T-helper 17 cell (primary cell): Measurements from ENCODE around the gene HOXA9. TPM values are rescaled to one million over a fixed set of nuclear protein-coding genes. Genes with fewer than 3 reads are reported as not detected.

Experiments
- ATAC-seq: fragments of 150-1000 bp; cut with Tn5 transposase; 2 replicates; pipeline ENCODE4 v1.10.0; 2021; ENCODE audit warnings: mild to moderate bottlenecking, moderate library complexity
- DNase-seq, 3 donors: peaks; one replicate each; pipeline versions ENCODE4 v3.0.0 to v3.0.0-alpha.2; 2020 to 2021
- H3K9me3 ChIP-seq: one replicate; pipeline ENCODE4 v1.7.0; 2013; ENCODE audit warnings: low read length, mild to moderate bottlenecking; ENCODE audit not compliant: control insufficient read depth, poor library complexity, severe bottlenecking
- H3K27ac Mint-ChIP-seq: one replicate; pipeline ENCODE4 v1.8.0; 2022; ENCODE audit warnings: mild to moderate bottlenecking, moderate library complexity, mixed read lengths
- H3K27me3 Mint-ChIP-seq: one replicate; pipeline ENCODE4 v1.8.0; 2022; ENCODE audit warnings: mixed read lengths
- H3K36me3 Mint-ChIP-seq: one replicate; pipeline ENCODE4 v1.8.0; 2022; ENCODE audit warnings: low read depth, mixed read lengths
- H3K4me1 Mint-ChIP-seq: one replicate; pipeline ENCODE4 v1.8.0; 2022; ENCODE audit warnings: mild to moderate bottlenecking, mixed read lengths
- H3K4me3 Mint-ChIP-seq: one replicate; pipeline ENCODE4 v1.8.0; 2022; ENCODE audit warnings: mild to moderate bottlenecking, moderate library complexity, mixed read lengths
- total RNA-seq, 4 donors: library from RNA in 2 of 4; stranded (reverse) in 2 of 4; gene quantifications; one replicate each; pipeline ENCODE4 v1.2.3 and lab custom pipeline; 2022 to 2026

Gene HOXA9
- not detected for total RNA-seq
- 0 reads per million in 2 donors for total RNA-seq (lab: John Stamatoyannopoulos, UW)

DNA sequence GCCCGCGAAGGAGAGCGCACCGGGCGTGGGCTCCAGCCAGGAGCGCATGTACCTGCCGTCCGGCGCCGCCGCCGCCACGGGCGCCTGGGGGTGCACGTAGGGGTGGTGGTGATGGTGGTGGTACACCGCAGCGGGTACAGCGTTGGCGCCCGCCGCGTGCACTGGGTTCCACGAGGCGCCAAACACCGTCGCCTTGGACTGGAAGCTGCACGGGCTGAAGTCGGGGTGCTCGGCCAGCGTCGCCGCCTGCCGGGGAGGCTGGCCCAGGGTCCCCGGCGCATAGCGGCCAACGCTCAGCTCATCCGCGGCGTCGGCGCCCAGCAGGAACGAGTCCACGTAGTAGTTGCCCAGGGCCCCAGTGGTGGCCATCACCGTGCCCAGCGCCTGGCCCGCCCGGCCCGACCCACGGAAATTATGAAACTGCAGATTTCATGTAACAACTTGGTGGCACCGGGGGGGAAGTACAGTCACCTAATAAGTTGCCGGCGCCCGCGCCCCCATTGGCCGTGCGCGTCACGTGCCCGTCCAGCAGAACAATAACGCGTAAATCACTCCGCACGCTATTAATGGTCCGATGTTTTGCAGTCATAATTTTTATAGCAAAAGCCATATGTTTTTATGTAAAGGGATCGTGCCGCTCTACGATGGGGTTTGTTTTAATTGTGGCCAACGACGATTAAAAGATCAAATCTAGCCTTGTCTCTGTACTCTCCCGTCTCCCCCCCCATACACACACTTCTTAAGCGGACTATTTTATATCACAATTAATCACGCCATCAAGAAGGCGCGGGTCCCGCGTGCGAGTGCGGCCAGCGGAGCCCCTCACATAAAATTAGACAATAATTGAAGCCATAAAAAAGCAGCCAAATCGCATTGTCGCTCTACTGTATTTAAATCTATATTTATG, at the start of gene HOXA9:
Gene HOXA9, minus strand, starts transcription at position 449 of the 907 bp plus-strand sequence. Its CDS starts 80 bp downstream, at position 369.
- ATAC-seq, result no peak
- H3K9me3 ChIP-seq, result no peaks in the 10 kb centered on the region
- Mint-ChIP-seq H3K27me3 (peaks cover 71% of the 10 kb centered on the region), H3K36me3 (peaks cover 2% of the 10 kb centered on the region), H3K27ac (peak within 1 kb of the TSS; percentile 93), H3K4me1 (peaks cover 16% of the 10 kb centered on the region), H3K4me3 (peak within 1 kb of the TSS; percentile 85)
- no peak for DNase-seq

GRCh38 chr7:27214239-27214950, 49.1 kb upstream of the HOXA9 start:
- DNase-seq, result no peak
- ATAC-seq, result no peak
- no peak overlapping the region for H3K4me3 Mint-ChIP-seq
- H3K36me3 Mint-ChIP-seq, result no peaks in the 10 kb centered on the region
- peaks cover 18% of the 10 kb centered on the region for H3K4me1 Mint-ChIP-seq
- H3K9me3 ChIP-seq, result no peaks in the 10 kb centered on the region
- peaks cover 90% of the 10 kb centered on the region for H3K27me3 Mint-ChIP-seq
- H3K27ac Mint-ChIP-seq, result no peak overlapping the region

DNA sequence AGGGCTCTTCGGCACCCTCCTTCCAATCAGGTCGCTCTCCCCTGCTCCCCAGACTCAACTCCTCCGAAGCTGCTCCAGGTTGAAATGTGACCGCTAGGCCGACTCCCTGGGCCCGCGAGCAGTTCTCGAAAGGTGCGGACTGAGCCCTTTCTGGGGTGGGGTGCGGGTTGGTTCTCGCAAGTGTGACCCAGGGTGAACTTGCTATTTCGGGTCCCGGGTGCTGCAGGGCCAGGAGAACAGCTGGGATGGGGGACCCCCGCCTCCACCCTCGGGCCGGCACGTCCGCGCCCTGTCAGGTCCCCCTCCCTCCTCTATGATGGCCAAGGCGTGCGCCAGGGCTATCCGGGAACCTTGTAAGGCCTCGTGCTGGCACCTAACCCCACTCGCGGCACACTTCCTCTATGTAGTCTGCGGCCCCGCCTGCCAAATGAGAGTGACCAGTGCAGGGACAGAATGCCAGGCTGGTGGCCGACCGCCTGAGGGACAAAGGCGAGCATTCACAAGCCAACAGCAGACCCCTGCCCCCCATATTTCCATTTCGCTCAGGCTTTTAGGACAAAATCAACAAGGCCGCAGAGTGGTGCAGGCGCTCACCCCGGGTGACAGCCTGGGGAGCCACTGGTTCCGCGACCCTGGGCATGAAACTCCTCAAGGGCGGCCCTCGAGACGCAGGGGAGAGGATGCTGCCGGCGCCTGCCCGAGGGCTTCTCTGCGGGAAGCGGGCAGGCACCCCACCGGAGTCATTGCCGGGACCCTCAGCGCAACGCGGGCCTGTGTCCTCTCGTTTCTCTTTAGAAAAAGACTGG, 48.3 kb upstream of the HOXA9 start:
- no peak for ATAC-seq
- Mint-ChIP-seq H3K4me3 (no peak overlapping the region), H3K36me3 (no peaks in the 10 kb centered on the region), H3K4me1 (peaks cover 18% of the 10 kb centered on the region), H3K27ac (no peak overlapping the region), H3K27me3 (peaks cover 90% of the 10 kb centered on the region)
- no peaks in the 10 kb centered on the region for H3K9me3 ChIP-seq
- no peak for DNase-seq

GRCh38 chr7:27212497-27213432, 47.4 kb upstream of the HOXA9 start:
- Mint-ChIP-seq H3K4me3 (no peak overlapping the region), H3K4me1 (peaks cover 18% of the 10 kb centered on the region)
- DNase-seq, result no peak

DNA sequence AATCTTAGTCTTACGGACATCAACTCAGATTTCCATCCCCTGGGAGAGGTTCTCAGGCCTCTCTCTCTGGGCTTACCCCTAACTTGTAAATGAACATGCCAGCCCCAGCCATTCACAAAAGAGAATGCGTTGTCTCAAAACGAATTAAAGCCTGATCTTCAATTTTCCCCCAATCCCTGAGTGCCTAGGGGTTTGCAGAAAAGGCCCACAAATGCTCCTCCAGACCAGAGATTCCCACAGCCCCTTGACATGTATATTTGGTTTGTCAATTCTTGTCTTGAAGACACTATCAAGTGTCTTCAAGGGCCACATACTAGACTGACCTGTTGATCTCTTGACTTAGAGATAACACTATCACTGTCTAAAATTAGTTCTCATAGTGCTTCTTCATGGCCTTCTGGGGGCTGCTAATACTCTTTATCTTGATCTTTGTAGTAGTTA, 46.4 kb upstream of the HOXA9 start:
- ATAC-seq, result no peak

More at GRCh38 chr7:27212497-27213432, 47.4 kb upstream of the HOXA9 start:
- no peak overlapping the region for H3K27ac Mint-ChIP-seq
- no peaks in the 10 kb centered on the region for H3K9me3 ChIP-seq
- H3K27me3 Mint-ChIP-seq, result peaks cover 97% of the 10 kb centered on the region
- ATAC-seq, result no peak
- H3K36me3 Mint-ChIP-seq, result no peaks in the 10 kb centered on the region

DNA sequence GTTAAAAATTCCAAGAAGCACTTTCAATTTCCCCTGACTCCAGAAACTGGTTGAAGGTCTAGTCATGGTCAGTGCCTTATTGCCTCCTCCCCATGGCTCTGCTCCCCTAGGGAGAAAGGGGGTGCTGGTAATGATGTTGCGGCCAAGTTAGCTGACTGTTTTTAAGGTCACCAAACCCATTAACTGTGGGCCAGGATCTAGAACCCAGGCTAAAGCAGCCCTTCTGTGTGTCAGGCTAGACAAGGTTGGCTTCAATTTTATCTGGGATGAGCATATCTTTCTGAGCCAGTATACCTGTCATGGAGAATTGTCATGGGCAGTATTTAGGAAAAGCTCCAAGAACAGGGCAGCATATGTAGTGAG, 45.7 kb upstream of the HOXA9 start:
- no peak overlapping the region for H3K4me3 Mint-ChIP-seq
- ATAC-seq (no peak), DNase-seq (no peak)
- H3K27me3 Mint-ChIP-seq, result peaks cover 97% of the 10 kb centered on the region
- no peak overlapping the region for H3K27ac Mint-ChIP-seq
- H3K9me3 ChIP-seq, result no peaks in the 10 kb centered on the region
- H3K4me1 Mint-ChIP-seq, result peaks cover 16% of the 10 kb centered on the region
- no peaks in the 10 kb centered on the region for H3K36me3 Mint-ChIP-seq

More for the DNA sequence above, 46.4 kb upstream of the HOXA9 start:
- Mint-ChIP-seq H3K27me3 (peaks cover 97% of the 10 kb centered on the region), H3K27ac (no peak overlapping the region), H3K36me3 (no peaks in the 10 kb centered on the region), H3K4me3 (no peak overlapping the region), H3K4me1 (peaks cover 18% of the 10 kb centered on the region)
- H3K9me3 ChIP-seq, result no peaks in the 10 kb centered on the region
- DNase-seq, result no peak

DNA sequence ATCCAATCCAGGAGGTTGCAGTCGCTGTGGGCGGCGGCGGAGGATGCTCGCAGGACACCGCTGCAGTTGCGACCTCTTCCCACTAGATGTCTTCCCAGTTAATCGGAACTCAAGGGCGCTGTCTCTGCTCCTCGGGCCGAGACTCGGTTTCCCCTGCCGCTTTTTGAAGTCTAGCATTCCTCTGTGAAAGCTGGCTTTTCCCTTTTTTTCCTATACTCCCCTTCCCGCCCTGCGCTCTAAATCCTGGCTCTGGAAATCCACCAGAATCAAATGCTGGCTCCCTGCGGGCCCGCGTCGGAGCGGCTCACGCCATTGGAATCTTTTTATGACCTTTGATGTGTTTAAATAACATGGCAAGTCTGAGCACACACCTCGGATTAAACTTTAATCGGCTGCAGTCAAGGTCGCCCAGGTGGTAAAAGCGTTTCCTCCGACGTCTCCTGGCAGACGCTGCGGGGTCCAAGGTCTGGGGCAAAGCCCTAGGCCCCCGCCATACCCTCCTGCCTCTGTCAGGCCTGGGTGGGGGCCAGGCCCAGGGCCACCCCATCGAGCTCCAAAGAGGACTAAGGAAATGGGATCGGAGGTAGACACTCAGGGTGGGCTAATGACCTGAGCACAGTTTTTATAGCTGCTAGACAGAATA, 45.2 kb upstream of the HOXA9 start:
- DNase-seq (peak in 1 of 3 donors; percentile 32), ATAC-seq (peak; percentile 74)
- peaks cover 19% of the 10 kb centered on the region for H3K4me1 Mint-ChIP-seq
- H3K27me3 Mint-ChIP-seq, result peaks cover 97% of the 10 kb centered on the region
- no peak overlapping the region for H3K27ac Mint-ChIP-seq
- H3K4me3 Mint-ChIP-seq, result peak overlapping the region; percentile 58
- H3K9me3 ChIP-seq, result no peaks in the 10 kb centered on the region
- no peaks in the 10 kb centered on the region for H3K36me3 Mint-ChIP-seq

GRCh38 chr7:27209933-27210440, 44.6 kb upstream of the HOXA9 start:
- DNase-seq, result no peak
- peak overlapping the region; percentile 58 for H3K4me3 Mint-ChIP-seq
- no peak overlapping the region for H3K27ac Mint-ChIP-seq
- peaks cover 97% of the 10 kb centered on the region for H3K27me3 Mint-ChIP-seq
- ATAC-seq, result no peak
- peaks cover 20% of the 10 kb centered on the region for H3K4me1 Mint-ChIP-seq
- H3K36me3 Mint-ChIP-seq, result no peaks in the 10 kb centered on the region
- H3K9me3 ChIP-seq, result no peaks in the 10 kb centered on the region

DNA sequence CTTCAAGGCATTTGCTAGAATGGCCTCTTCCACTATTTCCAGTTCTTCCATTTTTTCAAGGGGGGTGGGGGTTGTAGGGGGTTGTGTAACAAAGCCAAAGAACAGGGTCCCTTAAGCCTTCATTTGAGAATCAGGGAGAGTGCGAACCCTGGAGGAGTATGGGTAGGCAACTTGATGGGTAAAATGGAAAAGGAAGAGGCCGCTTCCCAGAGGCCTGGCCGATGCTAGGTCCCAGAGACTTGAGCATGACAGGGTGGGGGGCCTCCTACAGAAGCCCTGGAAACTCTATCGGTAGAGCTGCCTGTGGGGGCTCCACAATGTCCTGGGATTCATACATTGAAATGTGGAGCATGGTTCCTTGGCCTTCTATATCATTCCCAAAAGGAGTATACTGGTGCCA, 43.7 kb upstream of the HOXA9 start:
- H3K9me3 ChIP-seq, result no peaks in the 10 kb centered on the region
- DNase-seq (no peak), ATAC-seq (no peak)
- H3K27me3 Mint-ChIP-seq, result peaks cover 97% of the 10 kb centered on the region
- H3K36me3 Mint-ChIP-seq, result no peaks in the 10 kb centered on the region
- H3K4me1 Mint-ChIP-seq, result peaks cover 25% of the 10 kb centered on the region
- no peak overlapping the region for H3K4me3 Mint-ChIP-seq
- H3K27ac Mint-ChIP-seq, result no peak overlapping the region

DNA sequence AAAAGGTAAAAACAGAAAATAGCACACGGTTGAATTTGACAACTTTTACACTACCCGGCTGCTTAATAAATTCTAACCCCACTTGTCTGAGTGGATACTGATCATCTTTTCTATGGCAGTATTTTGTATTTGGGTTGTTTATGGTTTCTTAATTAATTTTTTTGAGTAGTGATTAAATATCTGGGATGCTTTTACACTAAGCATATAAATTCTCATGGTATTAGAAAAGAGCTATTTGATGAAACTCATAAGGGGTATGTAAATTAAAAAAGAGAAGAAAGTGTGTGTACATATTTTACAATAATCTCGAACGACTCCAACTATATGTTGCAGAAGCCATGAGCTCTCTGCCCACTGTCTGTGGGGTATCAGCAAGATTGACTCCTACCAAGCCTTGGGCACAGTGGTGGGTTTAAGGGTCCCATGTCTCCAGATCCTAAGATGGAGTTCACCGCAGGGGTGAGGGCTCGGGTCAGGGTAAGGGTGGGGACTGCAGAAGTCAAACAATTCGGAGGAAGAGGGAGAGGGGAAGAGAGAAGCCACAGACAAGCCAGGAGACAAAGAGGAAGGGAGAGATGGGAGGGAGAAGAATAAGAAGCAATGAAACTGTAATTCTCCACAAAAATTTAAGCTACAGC, 42.1 kb upstream of the HOXA9 start:
- peaks cover 98% of the 10 kb centered on the region for H3K27me3 Mint-ChIP-seq
- no peak for DNase-seq
- H3K9me3 ChIP-seq, result no peaks in the 10 kb centered on the region
- no peak for ATAC-seq
- H3K4me1 Mint-ChIP-seq, result peaks cover 20% of the 10 kb centered on the region
- H3K4me3 Mint-ChIP-seq, result no peak overlapping the region
- no peaks in the 10 kb centered on the region for H3K36me3 Mint-ChIP-seq
- peak overlapping the region; percentile 47 for H3K27ac Mint-ChIP-seq
